GM12892 (cell line): ENCODE results near the gene GFY.

ENCODE experiments used
- POLR2A ChIP-seq: IDR thresholded peaks from 2 replicates; pipeline ENCODE4 v1.6.1; 2011; ENCODE audit warnings: low read depth, low read length, control low read depth
- POLR2AphosphoS5 ChIP-seq: IDR thresholded peaks from 2 replicates; pipeline ENCODE4 v1.6.1; 2011; ENCODE audit warnings: low read depth, low read length, control low read depth
- TAF1 ChIP-seq: IDR thresholded peaks from 2 replicates; pipeline ENCODE4 v1.6.1; 2011; ENCODE audit warnings: low read depth, mild to moderate bottlenecking, control low read depth, low read length, borderline replicate concordance

DNA sequence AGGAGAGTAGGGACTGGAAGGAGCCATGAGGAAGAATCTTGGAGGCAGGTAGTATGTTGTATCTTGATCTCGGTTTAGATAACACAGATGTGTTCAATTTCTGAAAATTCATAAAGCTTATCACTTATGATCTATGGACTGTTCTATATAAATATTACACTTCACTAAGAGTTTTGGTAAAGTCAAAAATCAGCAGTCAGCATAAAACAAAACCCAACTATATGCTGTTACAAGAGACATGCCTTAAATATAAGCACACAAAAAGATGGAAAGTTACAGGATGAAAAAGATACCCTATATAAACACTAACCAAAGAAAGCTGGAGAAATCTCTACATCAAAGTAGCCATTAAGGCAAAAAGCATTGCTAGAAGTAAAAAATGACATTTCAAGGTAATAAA, 41.6 kb upstream of the GFY start:
- TF ChIP-seq TAF1 (no peak), POLR2A (no peak), POLR2AphosphoS5 (no peak)
